Endothelial cell of umbilical vein (primary cell): Measurements from ENCODE around the gene MLEC. TPM values are rescaled to one million over a fixed set of nuclear protein-coding genes. Genes with fewer than 3 reads are reported as not detected.

Source experiments
- BruUV-seq: library from RNA; stranded (reverse); fragments of 400-500 nt; replicated peaks from 2 replicates; lab custom pipeline; 2021; lab: Mats Ljungman, UMichigan
- CTCF ChIA-PET: fragments of 300-600, 350-600 bp; sonication (Branson Sonifier 250); formaldehyde crosslinking; loops from one replicate; lab custom pipeline; 2021; ENCODE audit warnings: antibody characterized with exemption, inconsistent platforms; lab: Charles Lee
- POLR2A ChIA-PET: fragments of 300-600, 350-600 bp; sonication (Branson Sonifier 250); formaldehyde crosslinking; loops from one replicate; lab custom pipeline; 2021; ENCODE audit warnings: antibody characterized with exemption, inconsistent platforms; lab: Charles Lee
- DNase-seq: peaks from one replicate; pipeline ENCODE4 v3.0.0-alpha.2; 2011; ENCODE audit warnings: low read depth, low spot score
- FAIRE-seq: peaks from 2 replicates; lab custom pipeline; 2011; peaks lifted over from hg19 to GRCh38; lab: Jason Lieb, UNC
- H2AFZ ChIP-seq: 2 replicates; pipeline ENCODE4 v1.6.0; 2012; ENCODE audit warnings: low read depth, low read length, control low read depth, inconsistent platforms
- H3K27ac ChIP-seq: 2 replicates; pipeline ENCODE4 v1.5.1; 2011; ENCODE audit warnings: low read depth, mild to moderate bottlenecking, control low read depth, low read length, moderate library complexity; ENCODE audit not compliant: insufficient read depth
- H3K27me3 ChIP-seq, 2 experiments: 2 replicates each; pipeline versions ENCODE4 v1.6.0 to v1.6.1; 2011; ENCODE audit warnings: low read length in 2 of 2, mixed read lengths in 1 of 2; ENCODE audit not compliant: control insufficient read depth in 2 of 2, insufficient read depth in 2 of 2
- H3K36me3 ChIP-seq, 2 experiments: 2 replicates in 1 of 2; 3 replicates in 1 of 2; pipeline ENCODE4 v1.5.1; 2011; ENCODE audit warnings: low read length in 2 of 2, mild to moderate bottlenecking in 1 of 2, moderate library complexity in 1 of 2; ENCODE audit not compliant: control insufficient read depth in 2 of 2, insufficient read depth in 2 of 2; ENCODE audit errors: extremely low read depth in 1 of 2
- H3K4me1 ChIP-seq: 3 replicates; pipeline ENCODE4 v1.5.1; 2011; ENCODE audit warnings: mild to moderate bottlenecking, low read length; ENCODE audit not compliant: control insufficient read depth, insufficient read depth; ENCODE audit errors: extremely low read depth
- H3K4me2 ChIP-seq: 2 replicates; pipeline ENCODE4 v1.6.1; 2011; ENCODE audit warnings: low read length, control low read depth, mixed read lengths; ENCODE audit not compliant: insufficient read depth
- H3K4me3 ChIP-seq, 3 experiments: fragments of 200-600 bp in 1 of 3; sonication (generic), shearing (Covaris generic) in 1 of 3; replicated peaks in 1 of 3; 2 replicates each; pipeline ENCODE4 v1.5.1; 2011 to 2016; ENCODE audit warnings: control low read depth in 3 of 3, low read length in 3 of 3, mild to moderate bottlenecking in 2 of 3, inconsistent platforms in 1 of 3, low read depth in 1 of 3, moderate library complexity in 1 of 3; ENCODE audit not compliant: insufficient read depth in 1 of 3
- H3K79me2 ChIP-seq: 2 replicates; pipeline ENCODE4 v1.6.0; 2012; ENCODE audit warnings: low read length, inconsistent platforms; ENCODE audit not compliant: control insufficient read depth, insufficient read depth
- H3K9ac ChIP-seq: replicated peaks from 2 replicates; pipeline ENCODE3; 2011; ENCODE audit warnings: low read length, control low read depth; ENCODE audit not compliant: insufficient read depth; ENCODE audit errors: extremely low read depth
- H3K9me1 ChIP-seq: replicated peaks from 3 replicates; pipeline ENCODE4 v1.6.0; 2011; ENCODE audit warnings: mild to moderate bottlenecking, low read length; ENCODE audit not compliant: control insufficient read depth, insufficient read depth; ENCODE audit errors: extremely low read depth
- H3K9me3 ChIP-seq: replicated peaks from 2 replicates; pipeline ENCODE4 v1.5.1; 2012; ENCODE audit warnings: low read length, inconsistent platforms; ENCODE audit not compliant: control insufficient read depth, insufficient read depth
- H4K20me1 ChIP-seq: replicated peaks from 2 replicates; pipeline ENCODE3; 2011; ENCODE audit warnings: mild to moderate bottlenecking, low read length; ENCODE audit not compliant: control insufficient read depth, insufficient read depth; ENCODE audit errors: extremely low read depth
- FOS ChIP-seq: IDR thresholded peaks from 2 replicates; pipeline ENCODE4 v1.6.1; 2011; ENCODE audit warnings: mild to moderate bottlenecking, low read length, moderate library complexity, borderline replicate concordance; ENCODE audit not compliant: insufficient read depth
- GATA2 ChIP-seq: IDR thresholded peaks from 2 replicates; pipeline ENCODE4 v1.7.0; 2011; ENCODE audit warnings: low read depth, mild to moderate bottlenecking, moderate library complexity, mixed read lengths, low read length; ENCODE audit not compliant: insufficient read length, insufficient read depth
- JUN ChIP-seq: IDR thresholded peaks from 2 replicates; pipeline ENCODE4 v1.6.1; 2011; ENCODE audit warnings: borderline replicate concordance, low read depth; ENCODE audit not compliant: insufficient read length, insufficient read depth
- MYC ChIP-seq: IDR thresholded peaks from one replicate; pipeline ENCODE4 v1.6.1; 2011; ENCODE audit warnings: mild to moderate bottlenecking, low read depth, low read length
- POLR2A ChIP-seq: IDR thresholded peaks from 2 replicates; pipeline ENCODE4 v1.6.1; 2012; ENCODE audit warnings: low read depth, mild to moderate bottlenecking, control low read depth, low read length
- POLR2AphosphoS5 ChIP-seq: IDR thresholded peaks from 2 replicates; pipeline ENCODE4 v1.6.1; 2012; ENCODE audit warnings: low read depth, mild to moderate bottlenecking, control low read depth, low read length, moderate library complexity; ENCODE audit not compliant: insufficient read depth
- dilution Hi-C: fragments of 300-500 bp; cut with MboI; formaldehyde crosslinking; loops from one replicate; pipeline ENCODE4 v1.15.0; 2019; ENCODE audit warnings: low sequenced_read_pairs; ENCODE audit not compliant: extremely low pct_ligation_motif_present
- intact Hi-C: fragments of 100-400 bp; cut with micrococcal nuclease; formaldehyde crosslinking; loops from one replicate; pipeline ENCODE4 v1.10.0; 2022
- polyA plus RNA-seq, 4 experiments: library from polyadenylated mRNA; depleted of rRNA in 3 of 4; stranded (reverse) in 3 of 4; unstranded in 1 of 4; fragments of >200 nt; gene quantifications; 2 replicates each; pipeline versions ENCODE4 v1.2.1 to v1.2.3, GENCODE V29; 2011 to 2012; ENCODE audit warnings: missing spikeins in 1 of 4
- total RNA-seq: library from RNA; stranded (reverse); gene quantifications from 2 replicates; pipeline ENCODE4 v1.2.3, GENCODE V29; 2021
- TF ChIP-seq, protein P1 (sequence below): IDR thresholded peaks from 2 replicates; pipeline ENCODE4 v1.6.1; 2011; ENCODE audit not compliant: insufficient read depth, insufficient read length
- TF ChIP-seq, protein P2 (sequence below), 2 donors: IDR thresholded peaks; 1 replicate in 1 of 2; 2 replicates in 1 of 2; pipeline ENCODE4 v1.5.1; 2011; ENCODE audit warnings: low read length in 2 of 2, mild to moderate bottlenecking in 2 of 2, moderate library complexity in 2 of 2, control low read depth in 1 of 2, inconsistent platforms in 1 of 2, low read depth in 1 of 2; ENCODE audit not compliant: insufficient read depth in 1 of 2; ENCODE audit errors: extremely low read depth in 1 of 2

The MLEC gene
- total and polyA plus RNA-seq, 2 donors (not counting 3 experiments of a cell fraction or from before 2014, with no cell fraction given) = 28.4 to 144 TPM

- Histone ChIP-seq H3K4me3 (peak within 1 kb of the TSS; percentile 52 to 66 (median 56)), H3K9me3 (no peaks in the 10 kb centered on the region), H3K9me1 (no peaks in the 10 kb centered on the region), H2AFZ (peak within 1 kb of the TSS; percentile 84), H3K4me2 (peak within 1 kb of the TSS; percentile 82), H4K20me1 (no peaks in the 10 kb centered on the region), H3K36me3 (peaks cover 3 to 6% of the 10 kb centered on the region in 2 experiments), H3K9ac (peak within 1 kb of the TSS; percentile 59), H3K79me2 (peaks cover 18% of the 10 kb centered on the region), H3K27ac (peak within 1 kb of the TSS; percentile 37), H3K27me3 (no peaks in the 10 kb centered on the region), H3K4me1 (peaks cover 13% of the 10 kb centered on the region)
- peak; percentile 84 for TF ChIP-seq POLR2AphosphoS5
- TF ChIP-seq GATA2 = no peak
- TF ChIP-seq POLR2A = peak; percentile 69
- CTCF ChIA-PET = interaction anchor here (0.9 to 5.5 kb wide), 6 partner anchors 9 to 262 kb away, joined by 3 to 63 read pairs (median 5); no protein-coding TSS in a partner anchor
- POLR2A ChIA-PET = no interaction called here
- peak; percentile 72 for FAIRE-seq
- intact Hi-C loops = loop anchor here (1.0 kb wide), 1 partner anchor 23 kb away; the partner anchor contains the start of gene MLEC
- DNase-seq = peak; percentile 74
- no TSS peak for BruUV-seq
- dilution Hi-C loops = no loop called here
These were observed 23.3 kb downstream of the MLEC start, which contains the start of gene UNC119B for GRCh38 chr12:120710031-120710804. UNC119B (plus strand) TSS chr12:120710458; CDS start chr12:120710475, 17 bp downstream.

DNA sequence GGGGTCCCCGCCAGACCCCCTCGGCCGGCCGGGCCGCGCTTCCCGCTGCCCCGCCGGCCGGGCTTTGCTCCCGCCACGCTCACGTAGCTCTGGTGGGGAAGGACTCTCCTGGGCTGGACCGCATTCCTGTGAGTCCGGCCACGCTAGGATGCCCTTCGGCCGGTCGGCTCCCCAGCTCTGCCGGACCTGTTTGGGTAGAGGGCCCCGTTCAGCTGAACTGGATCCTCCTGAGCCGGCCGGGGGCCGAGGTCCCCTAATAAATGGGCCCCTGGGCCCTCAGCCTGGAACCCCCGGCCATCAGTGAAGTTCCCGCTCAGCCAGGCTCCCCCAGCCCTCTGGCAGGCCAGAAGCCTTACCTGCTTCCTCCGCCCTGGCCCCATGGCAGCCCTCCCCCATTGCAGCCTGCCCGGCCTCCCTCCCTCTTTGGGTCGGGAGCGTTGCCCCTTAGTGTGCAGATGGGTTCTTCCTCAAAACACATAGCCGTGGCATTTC lies 23.9 kb downstream of the MLEC start:
- Histone ChIP-seq H3K36me3 (peaks cover 5 to 6% of the 10 kb centered on the region in 2 experiments), H2AFZ (peak overlapping the region; percentile 84), H4K20me1 (no peaks in the 10 kb centered on the region), H3K79me2 (peaks cover 18% of the 10 kb centered on the region), H3K4me1 (peaks cover 13% of the 10 kb centered on the region), H3K27ac (peak overlapping the region; percentile 37), H3K27me3 (no peaks in the 10 kb centered on the region), H3K9ac (peak overlapping the region; percentile 59), H3K4me3 (peak overlapping the region; percentile 52 to 66 (median 56)), H3K9me3 (no peaks in the 10 kb centered on the region), H3K4me2 (peak overlapping the region; percentile 82), H3K9me1 (no peaks in the 10 kb centered on the region)
- ChIA-PET POLR2A (no interaction called here), CTCF (interaction anchor here (0.9 to 5.5 kb wide), 7 partner anchors 11 to 261 kb away, joined by 3 to 63 read pairs (median 3); no protein-coding TSS in a partner anchor)
- DNase-seq (no peak), FAIRE-seq (peak; percentile 46)
- intact Hi-C loops (loop anchor here (1.0 kb wide), 1 partner anchor 24 kb away; the partner anchor contains the start of gene MLEC), dilution Hi-C loops (no loop called here)
- TF ChIP-seq MYC (no peak), POLR2AphosphoS5 (peak; percentile 47), FOS (no peak), JUN (no peak), POLR2A (peak; percentile 51)
- TF ChIP-seq, protein P1, sequence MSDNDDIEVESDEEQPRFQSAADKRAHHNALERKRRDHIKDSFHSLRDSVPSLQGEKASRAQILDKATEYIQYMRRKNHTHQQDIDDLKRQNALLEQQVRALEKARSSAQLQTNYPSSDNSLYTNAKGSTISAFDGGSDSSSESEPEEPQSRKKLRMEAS = no peak
- TF ChIP-seq, protein P2, sequence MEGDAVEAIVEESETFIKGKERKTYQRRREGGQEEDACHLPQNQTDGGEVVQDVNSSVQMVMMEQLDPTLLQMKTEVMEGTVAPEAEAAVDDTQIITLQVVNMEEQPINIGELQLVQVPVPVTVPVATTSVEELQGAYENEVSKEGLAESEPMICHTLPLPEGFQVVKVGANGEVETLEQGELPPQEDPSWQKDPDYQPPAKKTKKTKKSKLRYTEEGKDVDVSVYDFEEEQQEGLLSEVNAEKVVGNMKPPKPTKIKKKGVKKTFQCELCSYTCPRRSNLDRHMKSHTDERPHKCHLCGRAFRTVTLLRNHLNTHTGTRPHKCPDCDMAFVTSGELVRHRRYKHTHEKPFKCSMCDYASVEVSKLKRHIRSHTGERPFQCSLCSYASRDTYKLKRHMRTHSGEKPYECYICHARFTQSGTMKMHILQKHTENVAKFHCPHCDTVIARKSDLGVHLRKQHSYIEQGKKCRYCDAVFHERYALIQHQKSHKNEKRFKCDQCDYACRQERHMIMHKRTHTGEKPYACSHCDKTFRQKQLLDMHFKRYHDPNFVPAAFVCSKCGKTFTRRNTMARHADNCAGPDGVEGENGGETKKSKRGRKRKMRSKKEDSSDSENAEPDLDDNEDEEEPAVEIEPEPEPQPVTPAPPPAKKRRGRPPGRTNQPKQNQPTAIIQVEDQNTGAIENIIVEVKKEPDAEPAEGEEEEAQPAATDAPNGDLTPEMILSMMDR (IDR thresholded peaks at IDR 0.05; ENCODE audit: extremely low read depth in 1 of 2, insufficient read depth in 1 of 2, low read depth in 1 of 2, low read length in 2 of 2) = no peak
- no TSS peak for BruUV-seq
